ENCODE measurements around the gene SAFB. TPM values are rescaled to one million over a fixed set of nuclear protein-coding genes. Genes with fewer than 3 reads are reported as not detected.

The SAFB gene
- total RNA-seq, 2 donors from 2014 or later, result 130 to 153 TPM

DNA sequence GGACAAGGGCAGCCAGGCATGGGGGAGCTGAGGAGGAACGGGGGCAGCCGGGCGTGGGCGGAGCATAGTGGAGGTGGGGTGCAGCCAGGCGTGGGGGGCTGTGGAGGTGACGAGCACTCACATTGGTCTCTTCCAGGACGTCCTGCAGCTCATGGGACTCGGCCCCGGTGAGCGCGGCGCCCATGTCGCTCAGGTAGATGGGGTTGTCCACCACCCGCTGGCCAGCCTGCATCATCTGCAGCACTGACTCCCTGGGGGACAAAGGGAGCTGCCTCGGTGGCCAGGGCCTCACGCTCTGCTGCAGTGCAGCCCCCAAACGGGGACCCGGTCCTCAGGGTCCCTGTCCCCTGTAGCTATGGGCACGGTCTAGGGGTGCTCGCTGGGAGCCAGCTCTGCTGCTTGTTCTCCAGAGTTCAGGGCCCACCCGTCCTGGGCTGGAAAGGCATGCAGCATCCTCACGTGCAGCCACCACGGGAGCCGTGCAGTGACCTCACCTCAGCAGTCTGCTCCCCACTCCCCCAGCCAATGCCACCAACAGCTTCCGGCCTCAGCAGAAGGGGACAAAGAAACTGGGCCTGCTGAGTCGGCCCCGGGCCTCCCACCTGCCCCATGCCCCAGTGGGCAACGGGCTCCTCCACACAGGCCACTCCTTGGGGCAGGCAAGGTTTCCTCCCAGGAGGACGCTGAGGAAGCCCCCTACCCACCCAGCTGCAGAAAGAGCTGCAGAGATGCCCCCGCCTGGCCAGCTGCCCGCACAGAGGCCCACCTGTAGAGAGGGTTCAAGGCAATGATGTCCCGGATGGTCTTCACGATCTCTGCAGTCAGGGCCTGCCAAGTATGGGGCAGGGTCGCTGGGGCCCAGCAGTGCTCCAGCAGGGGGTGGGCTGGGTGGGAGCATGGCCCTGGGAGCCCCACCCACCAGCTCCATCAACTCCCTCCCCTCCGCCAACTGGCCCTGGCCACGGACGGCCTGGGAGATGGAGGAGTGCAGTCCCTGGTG, 85.0 kb downstream of the SAFB start:
- Histone ChIP-seq H3K9me3 (ENCODE audit: control insufficient read depth, low read length) (no peaks in the 10 kb centered on the region), H3K36me3 (ENCODE audit: control insufficient read depth, insufficient read depth, low read length) (peaks cover 71% of the 10 kb centered on the region), H3K27ac (ENCODE audit: low read depth, low read length) (no peak overlapping the region), H3K4me1 (ENCODE audit: control insufficient read depth, insufficient read depth, low read length) (no peaks in the 10 kb centered on the region), H3K4me3 (ENCODE audit: low read length) (no peak overlapping the region), H3K27me3 (ENCODE audit: control insufficient read depth, insufficient read depth, low read length, poor library complexity, severe bottlenecking) (no peaks in the 10 kb centered on the region), H3K9ac (ENCODE audit: extremely low read depth, low read length, poor library complexity, severe bottlenecking) (no peak overlapping the region)
- DNase-seq, result no peak
- Mint-ChIP-seq H3K36me3 (ENCODE audit: low read depth) (peaks cover 73% of the 10 kb centered on the region), H3K4me3 (no peak overlapping the region), H3K27me3 (ENCODE audit: insufficient read depth) (no peaks in the 10 kb centered on the region), H3K27ac (no peak overlapping the region), H3K9me3 (peaks cover 6% of the 10 kb centered on the region), H3K4me1 (no peaks in the 10 kb centered on the region)
- WGBS, 2 experiments (ENCODE audit: insufficient coverage in 1 of 2, insufficient read length in 1 of 2), result 93 to 95% methylated on average over 23 to 37 of the region's 37 CpGs
- TF ChIP-seq, protein P1, sequence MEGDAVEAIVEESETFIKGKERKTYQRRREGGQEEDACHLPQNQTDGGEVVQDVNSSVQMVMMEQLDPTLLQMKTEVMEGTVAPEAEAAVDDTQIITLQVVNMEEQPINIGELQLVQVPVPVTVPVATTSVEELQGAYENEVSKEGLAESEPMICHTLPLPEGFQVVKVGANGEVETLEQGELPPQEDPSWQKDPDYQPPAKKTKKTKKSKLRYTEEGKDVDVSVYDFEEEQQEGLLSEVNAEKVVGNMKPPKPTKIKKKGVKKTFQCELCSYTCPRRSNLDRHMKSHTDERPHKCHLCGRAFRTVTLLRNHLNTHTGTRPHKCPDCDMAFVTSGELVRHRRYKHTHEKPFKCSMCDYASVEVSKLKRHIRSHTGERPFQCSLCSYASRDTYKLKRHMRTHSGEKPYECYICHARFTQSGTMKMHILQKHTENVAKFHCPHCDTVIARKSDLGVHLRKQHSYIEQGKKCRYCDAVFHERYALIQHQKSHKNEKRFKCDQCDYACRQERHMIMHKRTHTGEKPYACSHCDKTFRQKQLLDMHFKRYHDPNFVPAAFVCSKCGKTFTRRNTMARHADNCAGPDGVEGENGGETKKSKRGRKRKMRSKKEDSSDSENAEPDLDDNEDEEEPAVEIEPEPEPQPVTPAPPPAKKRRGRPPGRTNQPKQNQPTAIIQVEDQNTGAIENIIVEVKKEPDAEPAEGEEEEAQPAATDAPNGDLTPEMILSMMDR (conservative IDR thresholded peaks at IDR 0.05), result no peak

DNA sequence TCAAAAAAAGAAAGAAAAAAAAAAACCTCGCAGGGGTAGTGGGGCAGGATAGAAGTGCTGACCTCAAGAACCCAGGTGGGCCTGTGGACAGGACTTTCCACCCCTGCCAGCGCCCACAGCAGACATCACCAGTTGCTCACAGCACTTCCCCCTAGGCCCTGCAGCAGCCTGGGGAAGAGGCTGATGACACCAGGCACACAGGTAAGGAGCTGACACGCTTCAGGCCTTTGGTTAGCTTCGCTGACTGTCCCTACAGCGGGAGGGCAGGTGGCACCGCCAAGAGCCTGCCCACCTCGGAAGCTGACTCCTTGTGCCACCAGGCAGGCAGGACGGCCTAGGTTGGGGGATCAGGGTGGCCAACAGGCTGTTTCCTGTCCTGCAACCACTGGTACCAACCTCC, 88.1 kb downstream of the SAFB start:
- no peaks in the 10 kb centered on the region for H3K27me3 ChIP-seq (ENCODE audit: control insufficient read depth, insufficient read depth, low read length, poor library complexity, severe bottlenecking)
- no peak overlapping the region for H3K9ac ChIP-seq (ENCODE audit: extremely low read depth, low read length, poor library complexity, severe bottlenecking)
- H3K4me1 ChIP-seq (ENCODE audit: control insufficient read depth, insufficient read depth, low read length), result no peaks in the 10 kb centered on the region
- 95 to 97% methylated on average over 5 to 8 of the region's 8 CpGs for WGBS, 2 experiments (ENCODE audit: insufficient coverage in 1 of 2, insufficient read length in 1 of 2)
- TF ChIP-seq, protein P1 (conservative IDR thresholded peaks at IDR 0.05), result no peak
- no peak overlapping the region for H3K4me3 ChIP-seq (ENCODE audit: low read length)
- H3K27ac ChIP-seq (ENCODE audit: low read depth, low read length), result no peak overlapping the region
- DNase-seq, result no peak
- H3K36me3 ChIP-seq (ENCODE audit: control insufficient read depth, insufficient read depth, low read length), result peaks cover 60% of the 10 kb centered on the region
- H3K4me1 Mint-ChIP-seq, result no peaks in the 10 kb centered on the region
- no peak overlapping the region for H3K4me3 Mint-ChIP-seq
- no peak overlapping the region for H3K27ac Mint-ChIP-seq
- peaks cover 59% of the 10 kb centered on the region for H3K36me3 Mint-ChIP-seq (ENCODE audit: low read depth)
- no peaks in the 10 kb centered on the region for H3K9me3 Mint-ChIP-seq
- no peaks in the 10 kb centered on the region for H3K9me3 ChIP-seq (ENCODE audit: control insufficient read depth, low read length)
- H3K27me3 Mint-ChIP-seq (ENCODE audit: insufficient read depth), result no peaks in the 10 kb centered on the region

DNA sequence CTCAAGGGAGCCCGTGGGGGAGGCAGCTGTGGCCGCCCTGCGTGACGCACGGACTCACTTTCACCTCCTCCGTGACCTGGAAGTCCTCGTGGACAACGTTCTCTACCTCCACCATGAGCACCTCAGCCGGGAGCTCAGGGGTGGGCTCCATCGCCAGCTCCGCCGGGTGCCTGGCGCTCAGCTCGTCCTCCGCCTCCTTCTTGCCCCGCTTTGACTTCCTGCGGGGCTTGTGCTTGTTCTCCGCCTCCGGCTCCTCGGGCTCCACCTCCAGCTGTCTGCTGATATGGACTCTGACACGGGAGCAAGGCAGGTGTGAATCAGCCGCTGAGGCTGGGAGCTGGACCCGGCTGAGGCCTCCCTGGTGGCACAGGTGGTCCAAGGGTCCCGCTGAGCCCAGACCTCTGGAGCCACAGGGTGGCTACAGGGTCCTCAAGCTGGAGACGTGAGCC, 88.9 kb downstream of the SAFB start:
- H3K27me3 Mint-ChIP-seq (ENCODE audit: insufficient read depth), result no peaks in the 10 kb centered on the region
- H3K4me3 Mint-ChIP-seq, result no peak overlapping the region
- Histone ChIP-seq H3K27ac (ENCODE audit: low read depth, low read length) (no peak overlapping the region), H3K9me3 (ENCODE audit: control insufficient read depth, low read length) (no peaks in the 10 kb centered on the region), H3K36me3 (ENCODE audit: control insufficient read depth, insufficient read depth, low read length) (peaks cover 54% of the 10 kb centered on the region), H3K4me3 (ENCODE audit: low read length) (no peak overlapping the region), H3K4me1 (ENCODE audit: control insufficient read depth, insufficient read depth, low read length) (no peaks in the 10 kb centered on the region), H3K27me3 (ENCODE audit: control insufficient read depth, insufficient read depth, low read length, poor library complexity, severe bottlenecking) (no peaks in the 10 kb centered on the region), H3K9ac (ENCODE audit: extremely low read depth, low read length, poor library complexity, severe bottlenecking) (no peak overlapping the region)
- H3K36me3 Mint-ChIP-seq (ENCODE audit: low read depth), result peaks cover 54% of the 10 kb centered on the region
- WGBS, 2 experiments (ENCODE audit: insufficient coverage in 1 of 2, insufficient read length in 1 of 2), result 95 to 96% methylated on average over 24 to 25 of the region's 25 CpGs
- TF ChIP-seq, protein P1 (conservative IDR thresholded peaks at IDR 0.05), result no peak
- DNase-seq, result no peak
- no peaks in the 10 kb centered on the region for H3K4me1 Mint-ChIP-seq
- no peak overlapping the region for H3K27ac Mint-ChIP-seq
- no peaks in the 10 kb centered on the region for H3K9me3 Mint-ChIP-seq
